WTC11 (cell line): ENCODE data around the gene NOP16. TPM values are rescaled to one million over a fixed set of nuclear protein-coding genes. Genes with fewer than 3 reads are reported as not detected.

Source experiments
- ATF1 ChIP-seq: sonication (generic); formaldehyde crosslinking; IDR thresholded peaks from 2 replicates; pipeline ENCODE4 v1.8.1; 2023; ENCODE audit warnings: mild to moderate bottlenecking, moderate library complexity, missing genetic modification reagents
- ELF4 ChIP-seq: sonication (generic); formaldehyde crosslinking; IDR thresholded peaks from 2 replicates; pipeline ENCODE4 v1.8.1; 2022; ENCODE audit warnings: low read depth, mild to moderate bottlenecking, moderate library complexity, missing genetic modification reagents
- FOXP1 ChIP-seq: sonication (generic); formaldehyde crosslinking; IDR thresholded peaks from 2 replicates; pipeline ENCODE4 v1.8.0; 2022; ENCODE audit warnings: missing genetic modification reagents, mild to moderate bottlenecking, moderate library complexity, borderline replicate concordance
- GRHL2 ChIP-seq: fragments of 250-450 bp; sonication (Bioruptor Pico); IDR thresholded peaks from 2 replicates; pipeline ENCODE4 v1.8.0; 2022; ENCODE audit warnings: mild to moderate bottlenecking, moderate library complexity; ENCODE audit not compliant: insufficient replicate concordance, severe bottlenecking
- GTF2I ChIP-seq: fragments of 250-450 bp; sonication (Bioruptor Pico); conservative IDR thresholded peaks from 2 replicates; pipeline ENCODE4 v1.4.0; 2021; ENCODE audit warnings: mild to moderate bottlenecking
- HMGA2 ChIP-seq: fragments of 250-450 bp; sonication (Bioruptor Pico); IDR thresholded peaks from 2 replicates; pipeline ENCODE4 v1.4.0; 2021; ENCODE audit warnings: mild to moderate bottlenecking, moderate library complexity
- JUN ChIP-seq: sonication (generic); formaldehyde crosslinking; IDR thresholded peaks from 2 replicates; pipeline ENCODE4 v1.8.0; 2023; ENCODE audit warnings: mild to moderate bottlenecking, missing genetic modification reagents
- NFATC4 ChIP-seq: fragments of 250-450 bp; sonication (Bioruptor Pico); IDR thresholded peaks from 2 replicates; pipeline ENCODE4 v1.9.0; 2021; ENCODE audit warnings: mild to moderate bottlenecking
- NR1H2 ChIP-seq: sonication (generic); formaldehyde crosslinking; IDR thresholded peaks from 2 replicates; pipeline ENCODE4 v1.9.0; 2021; ENCODE audit warnings: mild to moderate bottlenecking, moderate library complexity, missing genetic modification reagents
- RORB ChIP-seq: fragments of 250-450 bp; sonication (Bioruptor Pico); IDR thresholded peaks from 2 replicates; pipeline ENCODE4 v1.9.0; 2021; ENCODE audit warnings: mild to moderate bottlenecking
- SMAD4 ChIP-seq: sonication (generic); formaldehyde crosslinking; IDR thresholded peaks from 2 replicates; pipeline ENCODE4 v1.8.0; 2022; ENCODE audit warnings: mild to moderate bottlenecking, missing genetic modification reagents
- ZNF416 ChIP-seq: fragments of 250-450 bp; sonication (Bioruptor Pico); IDR thresholded peaks from 2 replicates; pipeline ENCODE4 v1.9.0; 2021; ENCODE audit warnings: mild to moderate bottlenecking, inconsistent platforms
- total RNA-seq: library from RNA; stranded (reverse); gene quantifications from 3 replicates; pipeline ENCODE4 v1.2.3, GENCODE V29; 2021
- TF ChIP-seq, protein P1 (sequence below): sonication (generic); formaldehyde crosslinking; IDR thresholded peaks from 2 replicates; pipeline ENCODE4 v1.8.1; 2022; ENCODE audit warnings: mild to moderate bottlenecking, moderate library complexity, missing genetic modification reagents
- TF ChIP-seq, protein P2 (sequence below): sonication (generic); formaldehyde crosslinking; IDR thresholded peaks from 2 replicates; pipeline ENCODE4 v1.8.1; 2022; ENCODE audit warnings: low read depth, missing genetic modification reagents, borderline replicate concordance
- TF ChIP-seq, protein P3 (sequence below): sonication (generic); formaldehyde crosslinking; IDR thresholded peaks from 2 replicates; pipeline ENCODE4 v1.8.0; 2023; ENCODE audit warnings: mild to moderate bottlenecking, missing genetic modification reagents
- TF ChIP-seq, protein P4 (sequence below): sonication (generic); formaldehyde crosslinking; IDR thresholded peaks from 2 replicates; pipeline ENCODE4 v1.8.0; 2022; ENCODE audit warnings: missing genetic modification reagents
- TF ChIP-seq, protein P5 (sequence below): sonication (generic); formaldehyde crosslinking; IDR thresholded peaks from 2 replicates; pipeline ENCODE4 v1.8.1; 2023; ENCODE audit warnings: mild to moderate bottlenecking, missing genetic modification reagents
- TF ChIP-seq, protein P6 (sequence below): sonication (generic); formaldehyde crosslinking; IDR thresholded peaks from 2 replicates; pipeline ENCODE4 v1.8.1; 2022; ENCODE audit warnings: low read depth, mild to moderate bottlenecking, moderate library complexity, missing genetic modification reagents, borderline replicate concordance
- TF ChIP-seq, protein P7 (sequence below): sonication (generic); formaldehyde crosslinking; IDR thresholded peaks from 2 replicates; pipeline ENCODE4 v1.8.0; 2022; ENCODE audit warnings: mild to moderate bottlenecking, missing genetic modification reagents
- TF ChIP-seq, protein P8 (sequence below): fragments of 250-450 bp; sonication (Bioruptor Pico); IDR thresholded peaks from 2 replicates; pipeline ENCODE4 v1.9.0; 2021; ENCODE audit warnings: mild to moderate bottlenecking
- TF ChIP-seq, protein P9 (sequence below): fragments of 250-450 bp; sonication (Bioruptor Pico); conservative IDR thresholded peaks from 2 replicates; pipeline ENCODE4 v1.9.0; 2021; ENCODE audit warnings: mild to moderate bottlenecking

The NOP16 gene
- total RNA-seq, 1 experiment from 2014 or later, result 57.7 TPM

DNA sequence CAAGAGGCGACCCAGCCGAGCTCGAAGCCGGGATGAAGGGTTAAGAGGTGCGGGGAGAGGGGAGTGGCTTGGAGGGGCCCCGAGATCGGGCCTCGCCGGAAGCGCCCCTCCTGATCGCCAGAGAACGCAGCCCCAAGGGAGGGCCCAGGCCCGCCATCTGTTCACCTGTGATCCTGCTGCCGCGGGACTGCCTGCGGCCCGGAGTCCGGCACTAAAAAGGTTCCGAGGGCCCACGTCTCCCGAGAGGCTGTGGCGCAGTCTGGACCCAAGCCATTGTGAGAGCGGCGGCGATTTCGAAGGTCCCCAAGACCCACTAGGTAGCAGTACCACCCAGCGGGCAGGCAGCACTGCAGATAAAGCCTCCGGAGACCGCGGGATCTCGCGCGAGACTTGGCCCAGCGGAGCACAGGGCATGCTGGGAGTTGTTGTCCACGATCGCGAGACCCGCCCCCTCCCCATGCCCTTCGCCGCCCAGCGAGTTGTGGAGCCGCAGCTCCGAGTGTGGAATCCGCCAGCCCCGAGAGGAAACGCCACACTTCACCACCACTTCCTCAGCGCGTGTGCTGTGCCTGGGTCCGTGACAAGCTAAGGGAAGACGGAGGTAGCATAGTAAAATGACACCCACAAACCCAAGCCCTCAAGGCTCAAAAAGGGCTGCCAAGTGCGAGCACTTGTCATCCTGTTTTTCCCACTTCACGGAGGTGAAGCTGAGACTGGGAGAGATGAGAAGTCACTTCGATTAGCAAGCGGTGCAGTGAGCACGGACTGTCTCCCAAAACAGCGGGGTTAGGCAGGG is 26.8 kb downstream of the NOP16 start, which contains the start of gene KIAA1191 (continued):
- TF ChIP-seq, protein P1, sequence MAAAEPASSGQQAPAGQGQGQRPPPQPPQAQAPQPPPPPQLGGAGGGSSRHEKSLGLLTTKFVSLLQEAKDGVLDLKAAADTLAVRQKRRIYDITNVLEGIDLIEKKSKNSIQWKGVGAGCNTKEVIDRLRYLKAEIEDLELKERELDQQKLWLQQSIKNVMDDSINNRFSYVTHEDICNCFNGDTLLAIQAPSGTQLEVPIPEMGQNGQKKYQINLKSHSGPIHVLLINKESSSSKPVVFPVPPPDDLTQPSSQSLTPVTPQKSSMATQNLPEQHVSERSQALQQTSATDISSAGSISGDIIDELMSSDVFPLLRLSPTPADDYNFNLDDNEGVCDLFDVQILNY (CRISPR knock-in tag), result peak; percentile 42
- TF ChIP-seq, protein P2, sequence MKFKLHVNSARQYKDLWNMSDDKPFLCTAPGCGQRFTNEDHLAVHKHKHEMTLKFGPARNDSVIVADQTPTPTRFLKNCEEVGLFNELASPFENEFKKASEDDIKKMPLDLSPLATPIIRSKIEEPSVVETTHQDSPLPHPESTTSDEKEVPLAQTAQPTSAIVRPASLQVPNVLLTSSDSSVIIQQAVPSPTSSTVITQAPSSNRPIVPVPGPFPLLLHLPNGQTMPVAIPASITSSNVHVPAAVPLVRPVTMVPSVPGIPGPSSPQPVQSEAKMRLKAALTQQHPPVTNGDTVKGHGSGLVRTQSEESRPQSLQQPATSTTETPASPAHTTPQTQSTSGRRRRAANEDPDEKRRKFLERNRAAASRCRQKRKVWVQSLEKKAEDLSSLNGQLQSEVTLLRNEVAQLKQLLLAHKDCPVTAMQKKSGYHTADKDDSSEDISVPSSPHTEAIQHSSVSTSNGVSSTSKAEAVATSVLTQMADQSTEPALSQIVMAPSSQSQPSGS (CRISPR knock-in tag), result no peak
- no peak for TF ChIP-seq GRHL2 (CRISPR knock-in tag)
- TF ChIP-seq NFATC4 (CRISPR knock-in tag), result no peak
- TF ChIP-seq GTF2I, result peak; percentile 85
- TF ChIP-seq FOXP1 (CRISPR knock-in tag), result peak; percentile 80; the same call in 1 of the 2 replicates
- TF ChIP-seq, protein P3, sequence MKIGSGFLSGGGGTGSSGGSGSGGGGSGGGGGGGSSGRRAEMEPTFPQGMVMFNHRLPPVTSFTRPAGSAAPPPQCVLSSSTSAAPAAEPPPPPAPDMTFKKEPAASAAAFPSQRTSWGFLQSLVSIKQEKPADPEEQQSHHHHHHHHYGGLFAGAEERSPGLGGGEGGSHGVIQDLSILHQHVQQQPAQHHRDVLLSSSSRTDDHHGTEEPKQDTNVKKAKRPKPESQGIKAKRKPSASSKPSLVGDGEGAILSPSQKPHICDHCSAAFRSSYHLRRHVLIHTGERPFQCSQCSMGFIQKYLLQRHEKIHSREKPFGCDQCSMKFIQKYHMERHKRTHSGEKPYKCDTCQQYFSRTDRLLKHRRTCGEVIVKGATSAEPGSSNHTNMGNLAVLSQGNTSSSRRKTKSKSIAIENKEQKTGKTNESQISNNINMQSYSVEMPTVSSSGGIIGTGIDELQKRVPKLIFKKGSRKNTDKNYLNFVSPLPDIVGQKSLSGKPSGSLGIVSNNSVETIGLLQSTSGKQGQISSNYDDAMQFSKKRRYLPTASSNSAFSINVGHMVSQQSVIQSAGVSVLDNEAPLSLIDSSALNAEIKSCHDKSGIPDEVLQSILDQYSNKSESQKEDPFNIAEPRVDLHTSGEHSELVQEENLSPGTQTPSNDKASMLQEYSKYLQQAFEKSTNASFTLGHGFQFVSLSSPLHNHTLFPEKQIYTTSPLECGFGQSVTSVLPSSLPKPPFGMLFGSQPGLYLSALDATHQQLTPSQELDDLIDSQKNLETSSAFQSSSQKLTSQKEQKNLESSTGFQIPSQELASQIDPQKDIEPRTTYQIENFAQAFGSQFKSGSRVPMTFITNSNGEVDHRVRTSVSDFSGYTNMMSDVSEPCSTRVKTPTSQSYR (CRISPR knock-in tag), result no peak
- no peak for TF ChIP-seq SMAD4
- TF ChIP-seq HMGA2 (CRISPR knock-in tag), result no peak
- no peak; the same call in 1 of the 2 replicates for TF ChIP-seq JUN (CRISPR knock-in tag)
- TF ChIP-seq, protein P4, sequence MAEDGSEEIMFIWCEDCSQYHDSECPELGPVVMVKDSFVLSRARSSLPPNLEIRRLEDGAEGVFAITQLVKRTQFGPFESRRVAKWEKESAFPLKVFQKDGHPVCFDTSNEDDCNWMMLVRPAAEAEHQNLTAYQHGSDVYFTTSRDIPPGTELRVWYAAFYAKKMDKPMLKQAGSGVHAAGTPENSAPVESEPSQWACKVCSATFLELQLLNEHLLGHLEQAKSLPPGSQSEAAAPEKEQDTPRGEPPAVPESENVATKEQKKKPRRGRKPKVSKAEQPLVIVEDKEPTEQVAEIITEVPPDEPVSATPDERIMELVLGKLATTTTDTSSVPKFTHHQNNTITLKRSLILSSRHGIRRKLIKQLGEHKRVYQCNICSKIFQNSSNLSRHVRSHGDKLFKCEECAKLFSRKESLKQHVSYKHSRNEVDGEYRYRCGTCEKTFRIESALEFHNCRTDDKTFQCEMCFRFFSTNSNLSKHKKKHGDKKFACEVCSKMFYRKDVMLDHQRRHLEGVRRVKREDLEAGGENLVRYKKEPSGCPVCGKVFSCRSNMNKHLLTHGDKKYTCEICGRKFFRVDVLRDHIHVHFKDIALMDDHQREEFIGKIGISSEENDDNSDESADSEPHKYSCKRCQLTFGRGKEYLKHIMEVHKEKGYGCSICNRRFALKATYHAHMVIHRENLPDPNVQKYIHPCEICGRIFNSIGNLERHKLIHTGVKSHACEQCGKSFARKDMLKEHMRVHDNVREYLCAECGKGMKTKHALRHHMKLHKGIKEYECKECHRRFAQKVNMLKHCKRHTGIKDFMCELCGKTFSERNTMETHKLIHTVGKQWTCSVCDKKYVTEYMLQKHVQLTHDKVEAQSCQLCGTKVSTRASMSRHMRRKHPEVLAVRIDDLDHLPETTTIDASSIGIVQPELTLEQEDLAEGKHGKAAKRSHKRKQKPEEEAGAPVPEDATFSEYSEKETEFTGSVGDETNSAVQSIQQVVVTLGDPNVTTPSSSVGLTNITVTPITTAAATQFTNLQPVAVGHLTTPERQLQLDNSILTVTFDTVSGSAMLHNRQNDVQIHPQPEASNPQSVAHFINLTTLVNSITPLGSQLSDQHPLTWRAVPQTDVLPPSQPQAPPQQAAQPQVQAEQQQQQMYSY (CRISPR knock-in tag), result no peak
- TF ChIP-seq, protein P5, sequence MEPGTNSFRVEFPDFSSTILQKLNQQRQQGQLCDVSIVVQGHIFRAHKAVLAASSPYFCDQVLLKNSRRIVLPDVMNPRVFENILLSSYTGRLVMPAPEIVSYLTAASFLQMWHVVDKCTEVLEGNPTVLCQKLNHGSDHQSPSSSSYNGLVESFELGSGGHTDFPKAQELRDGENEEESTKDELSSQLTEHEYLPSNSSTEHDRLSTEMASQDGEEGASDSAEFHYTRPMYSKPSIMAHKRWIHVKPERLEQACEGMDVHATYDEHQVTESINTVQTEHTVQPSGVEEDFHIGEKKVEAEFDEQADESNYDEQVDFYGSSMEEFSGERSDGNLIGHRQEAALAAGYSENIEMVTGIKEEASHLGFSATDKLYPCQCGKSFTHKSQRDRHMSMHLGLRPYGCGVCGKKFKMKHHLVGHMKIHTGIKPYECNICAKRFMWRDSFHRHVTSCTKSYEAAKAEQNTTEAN, result no peak
- no peak for TF ChIP-seq ELF4
- TF ChIP-seq NR1H2, result no peak
- TF ChIP-seq, protein P6, sequence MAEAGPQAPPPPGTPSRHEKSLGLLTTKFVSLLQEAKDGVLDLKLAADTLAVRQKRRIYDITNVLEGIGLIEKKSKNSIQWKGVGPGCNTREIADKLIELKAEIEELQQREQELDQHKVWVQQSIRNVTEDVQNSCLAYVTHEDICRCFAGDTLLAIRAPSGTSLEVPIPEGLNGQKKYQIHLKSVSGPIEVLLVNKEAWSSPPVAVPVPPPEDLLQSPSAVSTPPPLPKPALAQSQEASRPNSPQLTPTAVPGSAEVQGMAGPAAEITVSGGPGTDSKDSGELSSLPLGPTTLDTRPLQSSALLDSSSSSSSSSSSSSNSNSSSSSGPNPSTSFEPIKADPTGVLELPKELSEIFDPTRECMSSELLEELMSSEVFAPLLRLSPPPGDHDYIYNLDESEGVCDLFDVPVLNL, result 0 out of 2 replicates have a peak, but pooled peaks have one; percentile 21
- no peak for TF ChIP-seq RORB (CRISPR knock-in tag)
- TF ChIP-seq ATF1 (CRISPR knock-in tag), result no peak
- TF ChIP-seq, protein P7, sequence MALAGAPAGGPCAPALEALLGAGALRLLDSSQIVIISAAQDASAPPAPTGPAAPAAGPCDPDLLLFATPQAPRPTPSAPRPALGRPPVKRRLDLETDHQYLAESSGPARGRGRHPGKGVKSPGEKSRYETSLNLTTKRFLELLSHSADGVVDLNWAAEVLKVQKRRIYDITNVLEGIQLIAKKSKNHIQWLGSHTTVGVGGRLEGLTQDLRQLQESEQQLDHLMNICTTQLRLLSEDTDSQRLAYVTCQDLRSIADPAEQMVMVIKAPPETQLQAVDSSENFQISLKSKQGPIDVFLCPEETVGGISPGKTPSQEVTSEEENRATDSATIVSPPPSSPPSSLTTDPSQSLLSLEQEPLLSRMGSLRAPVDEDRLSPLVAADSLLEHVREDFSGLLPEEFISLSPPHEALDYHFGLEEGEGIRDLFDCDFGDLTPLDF (CRISPR knock-in tag), result no peak
- TF ChIP-seq, protein P8, sequence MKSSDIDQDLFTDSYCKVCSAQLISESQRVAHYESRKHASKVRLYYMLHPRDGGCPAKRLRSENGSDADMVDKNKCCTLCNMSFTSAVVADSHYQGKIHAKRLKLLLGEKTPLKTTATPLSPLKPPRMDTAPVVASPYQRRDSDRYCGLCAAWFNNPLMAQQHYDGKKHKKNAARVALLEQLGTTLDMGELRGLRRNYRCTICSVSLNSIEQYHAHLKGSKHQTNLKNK (CRISPR knock-in tag), result no peak
- TF ChIP-seq ZNF416 (CRISPR knock-in tag), result no peak
- TF ChIP-seq, protein P9, sequence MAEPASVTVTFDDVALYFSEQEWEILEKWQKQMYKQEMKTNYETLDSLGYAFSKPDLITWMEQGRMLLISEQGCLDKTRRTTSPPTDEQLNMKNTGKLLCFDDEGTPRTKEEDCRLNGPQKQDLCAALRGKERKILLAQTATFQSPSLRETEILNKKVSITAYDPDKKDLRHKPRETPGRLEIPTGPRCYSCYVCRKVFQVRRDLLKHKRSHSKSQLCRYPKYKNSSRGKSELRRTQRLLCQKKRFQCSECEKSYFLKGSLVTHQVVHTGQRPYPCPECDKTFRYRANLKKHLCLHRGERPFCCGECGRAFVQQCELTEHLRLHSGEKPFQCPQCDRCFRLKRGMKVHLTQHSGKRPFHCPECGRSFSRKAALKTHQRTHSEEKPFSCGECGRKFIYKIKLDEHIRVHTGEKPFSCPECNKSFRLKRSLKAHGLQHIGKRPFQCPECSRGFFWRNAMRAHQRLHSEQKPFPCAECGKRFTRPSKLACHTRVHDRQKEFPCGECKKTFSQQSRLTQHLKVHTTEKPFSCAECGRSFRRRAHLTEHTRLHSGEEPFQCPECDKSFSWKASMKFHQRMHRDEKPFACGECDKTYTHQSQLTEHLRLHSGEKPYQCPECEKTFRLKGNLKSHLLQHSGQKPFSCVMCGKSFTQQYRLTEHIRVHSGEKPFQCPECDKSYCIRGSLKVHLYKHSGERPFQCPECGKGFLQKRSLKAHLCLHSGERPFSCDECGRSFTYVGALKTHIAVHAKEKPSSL (CRISPR knock-in tag), result no peak
